H9 (cell line): ENCODE data around the gene FAT1. TPM values are rescaled to one million over a fixed set of nuclear protein-coding genes. Genes with fewer than 3 reads are reported as not detected.
A peak's percentile ranks its signal among the peaks of the same experiment; 100 is the strongest.

Experiments used
- DNase-seq: peaks from one replicate; pipeline ENCODE4 v3.0.0-alpha.2; 2017
- H2AFZ ChIP-seq: one replicate; pipeline ENCODE4 v1.6.1; 2013; ENCODE audit warnings: mild to moderate bottlenecking, low read length, control low read depth, moderate library complexity
- H2AK5ac ChIP-seq: 2 replicates; pipeline ENCODE4 v1.6.1; 2013; ENCODE audit warnings: low read length, control low read depth, mixed read lengths; ENCODE audit not compliant: insufficient read length
- H2BK120ac ChIP-seq: one replicate; pipeline ENCODE4 v1.6.1; 2013; ENCODE audit warnings: low read depth, mild to moderate bottlenecking, low read length, control low read depth, inconsistent platforms; ENCODE audit not compliant: poor library complexity, severe bottlenecking
- H2BK12ac ChIP-seq: 2 replicates; pipeline ENCODE4 v1.6.1; 2013; ENCODE audit warnings: low read length, control low read depth, mixed read lengths, low read depth; ENCODE audit not compliant: insufficient read length
- H2BK15ac ChIP-seq: 2 replicates; pipeline ENCODE4 v1.6.1; 2013; ENCODE audit warnings: low read depth, low read length, control low read depth
- H2BK20ac ChIP-seq: one replicate; pipeline ENCODE4 v1.6.1; 2013; ENCODE audit warnings: low read depth, mild to moderate bottlenecking, low read length, control low read depth, inconsistent platforms; ENCODE audit not compliant: poor library complexity, severe bottlenecking
- H2BK5ac ChIP-seq: 2 replicates; pipeline ENCODE4 v1.6.1; 2013; ENCODE audit warnings: low read length, control low read depth, mixed read lengths; ENCODE audit not compliant: insufficient read length
- H3K14ac ChIP-seq: 2 replicates; pipeline ENCODE4 v1.6.1; 2013; ENCODE audit warnings: low read length, control low read depth; ENCODE audit not compliant: insufficient read depth
- H3K18ac ChIP-seq: 2 replicates; pipeline ENCODE4 v1.6.1; 2013; ENCODE audit warnings: low read depth, mild to moderate bottlenecking, mixed read lengths, low read length, control low read depth; ENCODE audit not compliant: insufficient read length
- H3K23ac ChIP-seq: 2 replicates; pipeline ENCODE4 v1.6.1; 2013; ENCODE audit warnings: low read length, control low read depth, mixed read lengths, low read depth; ENCODE audit not compliant: insufficient read length
- H3K23me2 ChIP-seq: 2 replicates; pipeline ENCODE4 v1.6.1; 2013; ENCODE audit warnings: low read depth, mild to moderate bottlenecking, mixed read lengths, low read length, control low read depth; ENCODE audit not compliant: insufficient read length, poor library complexity, severe bottlenecking
- H3K27ac ChIP-seq: 2 replicates; pipeline ENCODE4 v1.5.1; 2013; ENCODE audit warnings: low read length, control low read depth, mixed read lengths, low read depth; ENCODE audit not compliant: insufficient read length
- H3K27me3 ChIP-seq: 2 replicates; pipeline ENCODE4 v1.6.1; 2013; ENCODE audit warnings: low read length, control low read depth, inconsistent platforms; ENCODE audit not compliant: insufficient read depth
- H3K4ac ChIP-seq: 2 replicates; pipeline ENCODE4 v1.6.1; 2013; ENCODE audit warnings: low read depth, mild to moderate bottlenecking, control low read depth, inconsistent platforms, low read length, moderate library complexity
- H3K4me1 ChIP-seq: 2 replicates; pipeline ENCODE4 v1.6.1; 2013; ENCODE audit warnings: low read length, control low read depth, inconsistent platforms; ENCODE audit not compliant: insufficient read depth
- H3K4me2 ChIP-seq: 2 replicates; pipeline ENCODE4 v1.6.1; 2013; ENCODE audit warnings: low read length, control low read depth, mixed read lengths; ENCODE audit not compliant: insufficient read length, insufficient read depth
- H3K56ac ChIP-seq: 2 replicates; pipeline ENCODE4 v1.6.1; 2013; ENCODE audit warnings: low read depth, mild to moderate bottlenecking, mixed read lengths, low read length, control low read depth; ENCODE audit not compliant: insufficient read length
- H3K79me1 ChIP-seq: 2 replicates; pipeline ENCODE4 v1.6.1; 2013; ENCODE audit warnings: low read depth, mild to moderate bottlenecking, moderate library complexity, low read length, control low read depth, inconsistent platforms; ENCODE audit not compliant: insufficient read depth, poor library complexity, severe bottlenecking
- H3K79me2 ChIP-seq: 2 replicates; pipeline ENCODE4 v1.6.1; 2013; ENCODE audit warnings: low read length, control low read depth, inconsistent platforms; ENCODE audit not compliant: insufficient read depth
- H3K9ac ChIP-seq: 2 replicates; pipeline ENCODE4 v1.6.1; 2013; ENCODE audit warnings: low read length, control low read depth, mixed read lengths; ENCODE audit not compliant: insufficient read length; ENCODE audit errors: extremely low read depth
- H3K9me3 ChIP-seq: one replicate; pipeline ENCODE4 v1.6.1; 2013; ENCODE audit warnings: low read depth, low read length, inconsistent platforms; ENCODE audit not compliant: control insufficient read depth
- H3T11ph ChIP-seq: one replicate; pipeline ENCODE4 v1.6.1; 2013; ENCODE audit warnings: mild to moderate bottlenecking, low read length, control low read depth, inconsistent platforms
- H4K20me1 ChIP-seq: one replicate; pipeline ENCODE4 v1.6.1; 2013; ENCODE audit not compliant: control insufficient read depth, insufficient read length, insufficient read depth
- H4K5ac ChIP-seq: 2 replicates; pipeline ENCODE4 v1.6.1; 2013; ENCODE audit warnings: low read depth, mild to moderate bottlenecking, mixed read lengths, low read length, control low read depth; ENCODE audit not compliant: insufficient read length
- H4K8ac ChIP-seq: replicated peaks from 2 replicates; pipeline ENCODE4 v1.6.1; 2013; ENCODE audit warnings: low read length, control low read depth, mixed read lengths, low read depth; ENCODE audit not compliant: insufficient read length
- H4K91ac ChIP-seq: 2 replicates; pipeline ENCODE4 v1.6.1; 2013; ENCODE audit warnings: low read depth, mild to moderate bottlenecking, moderate library complexity, mixed read lengths, low read length, control low read depth; ENCODE audit not compliant: insufficient read length
- H3K27ac Mint-ChIP-seq, 3 experiments: 2 replicates in 2 of 3; 3 replicates in 1 of 3; pipeline ENCODE4 v1.8.0; 2020 to 2021; ENCODE audit warnings: mixed read lengths in 3 of 3, mild to moderate bottlenecking in 1 of 3, moderate library complexity in 1 of 3
- H3K27me3 Mint-ChIP-seq: 2 replicates; pipeline ENCODE4 v1.8.0; 2021; ENCODE audit warnings: low read depth, mild to moderate bottlenecking, moderate library complexity, mixed read lengths
- H3K36me3 Mint-ChIP-seq, 3 experiments: 2 replicates in 2 of 3; 3 replicates in 1 of 3; pipeline ENCODE4 v1.8.0; 2020 to 2021; ENCODE audit warnings: low read depth in 3 of 3, mixed read lengths in 3 of 3; ENCODE audit not compliant: insufficient read depth in 1 of 3
- H3K4me1 Mint-ChIP-seq, 2 experiments: 2 replicates each; pipeline ENCODE4 v1.8.0; 2020; ENCODE audit warnings: mixed read lengths in 2 of 2
- H3K4me3 Mint-ChIP-seq, 2 experiments: 2 replicates in 1 of 2; 3 replicates in 1 of 2; pipeline ENCODE4 v1.8.0; 2020 to 2021; ENCODE audit warnings: mild to moderate bottlenecking in 2 of 2, mixed read lengths in 2 of 2, moderate library complexity in 1 of 2
- H3K9me3 Mint-ChIP-seq, 2 experiments: 2 replicates in 1 of 2; 3 replicates in 1 of 2; pipeline ENCODE4 v1.8.0; 2020; ENCODE audit warnings: mild to moderate bottlenecking in 2 of 2, mixed read lengths in 2 of 2, moderate library complexity in 1 of 2
- WGBS: extraction: QIAGEN DNeasy Blood & Tissue Kit; methylation state at CpG from one replicate; pipeline ENCODE4 v1.1.7; 2013; ENCODE audit warnings: missing lambda C conversion rate, low lambda C conversion rate, mixed read lengths; ENCODE audit not compliant: insufficient read length; ENCODE audit errors: extremely low coverage; 5-methylcytosine and 5-hydroxymethylcytosine counted together
- total RNA-seq: library from RNA; stranded (reverse); gene quantifications from 2 replicates; pipeline ENCODE4 v1.2.1, GENCODE V29; 2021
- TF ChIP-seq, protein P1 (sequence below): fragments of 200-600 bp; sonication (generic); conservative IDR thresholded peaks from 3 replicates; pipeline ENCODE4 v1.8.0; 2021; ENCODE audit warnings: antibody characterized with exemption, mild to moderate bottlenecking

Gene FAT1
- total RNA-seq, 1 experiment from 2014 or later: 173 TPM

GRCh38 chr4:186693159-186693815 lies 30.4 kb downstream of the FAT1 start:
- Histone ChIP-seq H3K14ac (no peak overlapping the region), H3K9me3 (no peaks in the 10 kb centered on the region), H3K4ac (no peak overlapping the region), H3K23me2 (no peaks in the 10 kb centered on the region), H4K20me1 (no peaks in the 10 kb centered on the region), H3K4me1 (peaks cover 6% of the 10 kb centered on the region), H3K56ac (no peak overlapping the region), H2BK120ac (no peak overlapping the region), H2BK12ac (no peak overlapping the region), H3K79me1 (peaks cover 2% of the 10 kb centered on the region), H2BK20ac (no peak overlapping the region), H3K27ac (no peak overlapping the region), H3K79me2 (peaks cover 6% of the 10 kb centered on the region; the same call in 1 of the 2 replicates), H4K8ac (no peak overlapping the region), H2BK15ac (no peak overlapping the region), H3K18ac (no peak overlapping the region), H3K27me3 (no peaks in the 10 kb centered on the region), H3K4me2 (no peak overlapping the region), H4K91ac (no peak overlapping the region), H3T11ph (no peak overlapping the region), H2AFZ (no peak overlapping the region), H3K23ac (no peak overlapping the region), H2BK5ac (no peak overlapping the region), H4K5ac (no peak overlapping the region), H2AK5ac (no peak overlapping the region), H3K9ac (no peak overlapping the region)
- peaks cover 47% of the 10 kb centered on the region in 2 experiments for H3K4me1 Mint-ChIP-seq
- no peak overlapping the region for H3K4me3 Mint-ChIP-seq
- WGBS: no CpG with 5 or more reads among the region's 17 CpGs
- H3K36me3 Mint-ChIP-seq: peaks cover 19 to 45% (median 38%) of the 10 kb centered on the region in 3 experiments
- H3K9me3 Mint-ChIP-seq: no peaks in the 10 kb centered on the region; a peak in 2 of 5 replicates
- no peak for DNase-seq
- H3K27ac Mint-ChIP-seq: peak overlapping the region in 1 of 3 experiments; percentile 4; a peak in 1 of 7 replicates
- no peaks in the 10 kb centered on the region for H3K27me3 Mint-ChIP-seq
- TF ChIP-seq, protein P1, sequence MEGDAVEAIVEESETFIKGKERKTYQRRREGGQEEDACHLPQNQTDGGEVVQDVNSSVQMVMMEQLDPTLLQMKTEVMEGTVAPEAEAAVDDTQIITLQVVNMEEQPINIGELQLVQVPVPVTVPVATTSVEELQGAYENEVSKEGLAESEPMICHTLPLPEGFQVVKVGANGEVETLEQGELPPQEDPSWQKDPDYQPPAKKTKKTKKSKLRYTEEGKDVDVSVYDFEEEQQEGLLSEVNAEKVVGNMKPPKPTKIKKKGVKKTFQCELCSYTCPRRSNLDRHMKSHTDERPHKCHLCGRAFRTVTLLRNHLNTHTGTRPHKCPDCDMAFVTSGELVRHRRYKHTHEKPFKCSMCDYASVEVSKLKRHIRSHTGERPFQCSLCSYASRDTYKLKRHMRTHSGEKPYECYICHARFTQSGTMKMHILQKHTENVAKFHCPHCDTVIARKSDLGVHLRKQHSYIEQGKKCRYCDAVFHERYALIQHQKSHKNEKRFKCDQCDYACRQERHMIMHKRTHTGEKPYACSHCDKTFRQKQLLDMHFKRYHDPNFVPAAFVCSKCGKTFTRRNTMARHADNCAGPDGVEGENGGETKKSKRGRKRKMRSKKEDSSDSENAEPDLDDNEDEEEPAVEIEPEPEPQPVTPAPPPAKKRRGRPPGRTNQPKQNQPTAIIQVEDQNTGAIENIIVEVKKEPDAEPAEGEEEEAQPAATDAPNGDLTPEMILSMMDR: no peak
